Activated naive CD8-positive, alpha-beta T cell treated with anti-CD3 and anti-CD28 coated beads, Interleukin-2, amount 10 ng/mL, durations not matched to agents 7 days and 5 days (primary cell): ENCODE measurements around the gene ZNF519. TPM values are rescaled to one million over a fixed set of nuclear protein-coding genes. Genes with fewer than 3 reads are reported as not detected.
"Not testable (repeated sequence)": the region's sequence is repeated elsewhere in the genome, so short reads cannot be mapped to it uniquely, and the experiment has no call there.

Source experiments
- ATAC-seq: fragments of 150-1000 bp; cut with Tn5 transposase; one replicate; pipeline ENCODE4 v1.10.0; 2021; ENCODE audit warnings: low read depth, moderate library complexity
- POLR2A ChIA-PET: fragments of 350-600 bp; sonication (Branson Sonifier 250); formaldehyde crosslinking; loops from one replicate; lab custom pipeline; 2021; ENCODE audit warnings: antibody characterized with exemption; lab: Charles Lee
- DNase-seq: peaks from one replicate; pipeline ENCODE4 v3.0.0; 2021
- H3K27ac Mint-ChIP-seq: one replicate; pipeline ENCODE4 v1.8.0; 2022; ENCODE audit warnings: mild to moderate bottlenecking, mixed read lengths
- H3K27me3 Mint-ChIP-seq: one replicate; pipeline ENCODE4 v1.8.0; 2022; ENCODE audit warnings: mild to moderate bottlenecking, moderate library complexity, mixed read lengths
- H3K36me3 Mint-ChIP-seq: one replicate; pipeline ENCODE4 v1.8.0; 2021; ENCODE audit warnings: mild to moderate bottlenecking, mixed read lengths
- H3K4me1 Mint-ChIP-seq: one replicate; pipeline ENCODE4 v1.8.0; 2021; ENCODE audit warnings: mixed read lengths
- H3K4me3 Mint-ChIP-seq: one replicate; pipeline ENCODE4 v1.8.0; 2022; ENCODE audit warnings: mild to moderate bottlenecking, moderate library complexity, mixed read lengths
- H3K9me3 Mint-ChIP-seq: one replicate; pipeline ENCODE4 v1.8.0; 2021; ENCODE audit warnings: mixed read lengths
- total RNA-seq, 2 experiments: library from RNA; stranded (reverse); gene quantifications; one replicate each; pipeline ENCODE4 v1.2.3, GENCODE V29; 2021

Gene ZNF519
- total RNA-seq, 2 experiments from 2014 or later, result 21.7 to 22.7 TPM

DNA sequence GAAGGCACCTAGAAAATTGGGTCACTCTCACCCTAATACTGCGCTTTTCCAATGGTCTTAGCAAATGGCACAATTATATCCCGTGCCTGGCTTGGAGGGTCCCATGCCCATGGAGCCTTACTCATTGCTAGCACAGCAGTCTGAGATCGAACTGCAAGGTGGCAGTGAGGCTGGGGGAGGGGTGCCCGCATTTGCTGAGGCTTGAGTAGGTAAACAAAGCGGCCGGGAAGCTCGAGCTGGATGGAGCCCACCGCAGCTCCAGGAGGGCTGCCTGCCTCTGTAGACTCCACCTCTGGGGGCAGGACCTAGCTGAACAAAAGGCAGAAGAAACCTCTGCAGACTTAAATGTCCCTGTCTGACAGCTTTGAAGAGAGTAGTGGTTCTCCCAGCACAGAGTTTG lies 30.7 kb upstream of the ZNF519 start:
- H3K27ac Mint-ChIP-seq, H3K36me3 Mint-ChIP-seq, ATAC-seq, H3K9me3 Mint-ChIP-seq, POLR2A ChIA-PET, H3K4me3 Mint-ChIP-seq, DNase-seq, H3K4me1 Mint-ChIP-seq: not testable (repeated sequence)
- peaks cover 28% of the 10 kb centered on the region for H3K27me3 Mint-ChIP-seq

DNA sequence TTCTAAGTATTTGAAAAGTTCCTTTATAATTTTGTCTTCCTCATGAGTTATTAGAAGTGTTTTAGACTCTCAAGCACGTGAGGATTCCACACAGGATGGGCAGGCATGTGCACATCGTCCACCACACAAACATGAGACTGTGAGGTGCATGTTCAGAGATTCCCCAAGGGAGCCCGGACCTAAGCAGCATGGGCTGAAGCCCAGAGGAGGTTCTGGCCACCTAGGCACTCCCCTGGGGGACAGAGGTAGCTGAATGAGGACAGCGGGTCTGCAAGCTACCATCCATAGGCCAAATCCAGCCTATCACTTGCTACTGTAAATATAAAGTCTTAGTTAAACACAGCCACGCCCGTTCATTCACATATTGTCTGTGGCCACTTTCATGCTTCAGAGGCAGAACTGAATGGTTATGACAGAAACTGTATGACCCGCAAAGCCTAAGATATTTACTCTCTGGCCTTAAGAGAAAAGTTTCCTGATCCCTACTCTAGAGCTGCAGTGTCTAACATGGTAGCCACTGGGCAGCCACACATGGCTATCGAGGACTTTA lies 19.4 kb upstream of the ZNF519 start:
- H3K9me3 Mint-ChIP-seq, H3K27me3 Mint-ChIP-seq, H3K4me3 Mint-ChIP-seq, POLR2A ChIA-PET, ATAC-seq, H3K36me3 Mint-ChIP-seq, H3K27ac Mint-ChIP-seq, DNase-seq, H3K4me1 Mint-ChIP-seq: not testable (repeated sequence)

DNA sequence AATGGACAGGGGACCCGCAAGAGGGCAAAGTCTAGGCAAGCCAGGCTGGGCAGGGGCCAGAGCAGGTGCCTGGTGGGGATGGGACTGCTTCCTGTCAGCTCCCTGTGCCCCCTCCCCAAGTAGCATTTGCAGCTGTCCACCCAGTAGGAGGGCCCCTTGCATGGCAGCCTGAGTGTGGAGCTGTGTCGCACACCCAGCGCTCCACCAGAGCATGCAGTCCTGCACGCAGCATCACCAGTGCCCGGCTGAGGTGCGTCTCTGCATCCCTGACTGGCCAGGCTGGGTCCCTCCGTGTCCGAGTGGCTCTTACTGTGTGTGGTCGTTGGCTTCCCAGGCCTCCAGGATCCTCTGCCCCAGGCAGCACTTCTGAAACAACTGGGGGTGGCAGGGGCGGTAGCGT lies 18.5 kb upstream of the ZNF519 start:
- not testable (repeated sequence) for H3K27ac Mint-ChIP-seq, H3K9me3 Mint-ChIP-seq

DNA sequence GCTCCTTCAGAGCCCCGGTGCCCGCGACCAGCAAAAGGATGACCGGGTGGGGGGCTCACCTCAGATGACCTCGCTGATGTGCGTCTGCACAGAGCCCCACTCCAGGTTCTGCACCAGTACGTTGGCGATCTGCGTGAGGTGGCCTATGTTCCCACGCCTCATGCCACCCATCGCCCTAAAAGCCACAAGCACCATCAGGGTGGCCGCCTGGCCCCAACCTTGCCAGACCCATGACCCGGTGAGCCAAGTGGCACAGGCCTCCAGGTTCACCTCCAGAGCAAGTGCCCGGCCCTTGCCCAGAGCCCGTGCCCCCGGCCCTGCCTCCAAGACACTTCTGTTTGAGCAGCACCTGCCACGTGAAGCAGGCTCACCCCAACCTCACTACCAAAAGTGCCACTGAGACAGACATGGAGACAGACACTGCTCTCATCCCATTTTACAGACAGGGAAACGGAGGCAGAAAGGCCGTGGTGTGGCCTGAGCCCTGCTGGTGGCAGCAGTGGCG lies 17.7 kb upstream of the ZNF519 start:
- H3K4me3 Mint-ChIP-seq, POLR2A ChIA-PET, H3K27ac Mint-ChIP-seq, H3K9me3 Mint-ChIP-seq, ATAC-seq, DNase-seq, H3K4me1 Mint-ChIP-seq, H3K36me3 Mint-ChIP-seq, H3K27me3 Mint-ChIP-seq: not testable (repeated sequence)

More for the DNA sequence above, 18.5 kb upstream of the ZNF519 start:
- POLR2A ChIA-PET, H3K36me3 Mint-ChIP-seq, DNase-seq, H3K4me1 Mint-ChIP-seq, H3K27me3 Mint-ChIP-seq, H3K4me3 Mint-ChIP-seq, ATAC-seq: not testable (repeated sequence)

DNA sequence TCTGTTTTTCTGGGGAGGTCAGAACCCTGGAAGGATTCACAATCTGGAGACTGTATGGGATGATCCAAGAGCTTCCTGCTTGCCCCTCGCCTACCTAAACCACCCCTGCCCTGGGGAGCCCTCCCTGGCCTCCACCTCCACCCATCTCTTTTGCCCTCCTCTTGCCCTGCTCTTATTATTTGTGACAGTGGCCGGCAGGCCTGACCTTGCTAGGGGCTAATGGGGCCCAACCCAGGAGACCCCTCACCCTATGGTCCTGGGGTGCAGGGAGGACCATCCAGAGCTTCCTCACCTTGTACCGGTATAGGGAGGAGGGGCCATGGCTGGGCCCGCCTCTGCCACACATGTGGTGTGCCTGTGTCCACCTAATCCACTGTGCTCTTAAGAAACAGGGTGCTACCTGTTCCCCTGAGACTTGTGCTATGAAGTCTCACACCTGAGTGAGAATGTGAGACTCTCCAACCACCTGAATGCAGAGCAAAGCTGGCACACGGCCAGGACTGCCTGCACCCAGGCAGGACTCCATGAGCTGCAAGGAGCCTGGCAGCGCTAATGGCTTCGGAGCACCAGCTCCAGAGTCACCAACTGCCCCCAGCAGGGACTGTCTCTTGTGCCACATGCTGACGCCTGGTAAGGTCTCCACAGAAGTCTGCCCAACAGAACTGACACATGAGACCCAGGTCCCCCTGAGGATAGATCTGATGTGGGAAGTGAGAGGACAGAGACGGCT lies 17.1 kb upstream of the ZNF519 start:
- H3K4me3 Mint-ChIP-seq, H3K4me1 Mint-ChIP-seq, H3K27ac Mint-ChIP-seq, H3K36me3 Mint-ChIP-seq, ATAC-seq, DNase-seq, H3K27me3 Mint-ChIP-seq, POLR2A ChIA-PET, H3K9me3 Mint-ChIP-seq: not testable (repeated sequence)

DNA sequence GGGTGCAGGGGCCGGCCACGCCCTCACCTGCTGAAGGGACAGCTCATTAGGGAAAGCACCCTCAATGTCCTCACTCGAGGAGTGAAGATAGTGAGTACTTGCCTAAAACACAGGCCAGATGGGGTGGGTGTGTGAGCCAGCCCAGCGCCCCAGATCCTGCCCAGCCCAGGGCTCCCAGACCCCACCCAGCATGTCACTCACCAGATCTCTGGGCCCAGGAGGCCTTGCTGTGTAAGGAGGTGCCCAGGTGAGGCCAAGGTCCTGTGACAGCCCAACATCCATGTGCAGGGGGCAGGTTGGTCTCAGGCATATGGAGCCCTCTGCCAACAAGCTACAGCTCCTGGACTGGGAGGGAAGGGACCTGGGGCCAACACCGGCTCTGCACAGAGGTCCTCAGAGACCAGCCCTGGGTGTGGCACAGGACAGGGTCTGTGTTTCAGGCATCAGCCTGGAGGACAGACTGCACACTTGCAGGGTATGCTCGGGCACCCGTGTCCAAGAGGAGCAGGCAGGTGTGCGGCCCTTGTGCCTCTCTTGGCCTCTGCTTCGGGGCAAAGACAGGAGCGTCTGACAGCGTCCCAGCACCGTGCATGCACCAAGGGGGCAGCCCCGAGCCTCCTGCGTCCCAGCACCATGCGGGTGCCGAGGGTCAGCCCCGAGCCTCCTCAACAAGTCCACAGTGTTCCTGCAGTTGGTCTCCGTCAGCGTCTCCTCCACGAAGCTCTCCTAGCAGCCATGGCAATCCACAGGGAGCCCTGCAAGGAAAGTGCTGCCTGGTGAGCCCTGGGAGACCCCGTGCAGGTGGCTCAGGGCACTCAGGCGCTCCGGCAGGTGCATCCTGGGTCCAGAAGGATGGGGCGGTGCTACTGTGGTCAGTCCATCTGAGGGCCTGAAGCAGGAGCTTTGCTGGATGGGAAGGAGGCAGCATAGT lies 16.0 kb upstream of the ZNF519 start:
- H3K27me3 Mint-ChIP-seq, H3K9me3 Mint-ChIP-seq, POLR2A ChIA-PET, ATAC-seq, H3K27ac Mint-ChIP-seq, DNase-seq, H3K4me3 Mint-ChIP-seq, H3K4me1 Mint-ChIP-seq, H3K36me3 Mint-ChIP-seq: not testable (repeated sequence)

DNA sequence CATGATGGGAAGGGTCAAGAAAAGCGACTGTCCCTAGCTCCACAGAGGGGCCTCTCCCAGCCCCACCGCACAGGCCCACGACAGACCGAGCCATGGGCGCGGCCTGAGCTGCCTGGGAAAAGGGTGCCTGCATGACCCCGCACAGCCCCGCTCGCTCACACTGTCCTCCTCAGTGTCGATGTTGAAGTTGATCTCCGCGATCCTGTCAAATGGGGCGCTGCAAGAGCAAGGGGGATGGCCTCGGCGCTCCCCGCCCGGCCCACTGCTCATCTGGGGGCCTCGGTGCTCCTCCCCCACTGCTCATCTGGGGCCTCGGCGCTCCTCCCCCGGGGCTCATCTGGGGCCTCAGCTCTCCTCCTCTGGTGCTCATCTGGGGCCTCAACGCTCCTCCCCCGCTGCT lies 14.5 kb upstream of the ZNF519 start:
- H3K4me1 Mint-ChIP-seq, H3K36me3 Mint-ChIP-seq, POLR2A ChIA-PET, H3K4me3 Mint-ChIP-seq, H3K9me3 Mint-ChIP-seq, H3K27me3 Mint-ChIP-seq, DNase-seq, H3K27ac Mint-ChIP-seq, ATAC-seq: not testable (repeated sequence)

DNA sequence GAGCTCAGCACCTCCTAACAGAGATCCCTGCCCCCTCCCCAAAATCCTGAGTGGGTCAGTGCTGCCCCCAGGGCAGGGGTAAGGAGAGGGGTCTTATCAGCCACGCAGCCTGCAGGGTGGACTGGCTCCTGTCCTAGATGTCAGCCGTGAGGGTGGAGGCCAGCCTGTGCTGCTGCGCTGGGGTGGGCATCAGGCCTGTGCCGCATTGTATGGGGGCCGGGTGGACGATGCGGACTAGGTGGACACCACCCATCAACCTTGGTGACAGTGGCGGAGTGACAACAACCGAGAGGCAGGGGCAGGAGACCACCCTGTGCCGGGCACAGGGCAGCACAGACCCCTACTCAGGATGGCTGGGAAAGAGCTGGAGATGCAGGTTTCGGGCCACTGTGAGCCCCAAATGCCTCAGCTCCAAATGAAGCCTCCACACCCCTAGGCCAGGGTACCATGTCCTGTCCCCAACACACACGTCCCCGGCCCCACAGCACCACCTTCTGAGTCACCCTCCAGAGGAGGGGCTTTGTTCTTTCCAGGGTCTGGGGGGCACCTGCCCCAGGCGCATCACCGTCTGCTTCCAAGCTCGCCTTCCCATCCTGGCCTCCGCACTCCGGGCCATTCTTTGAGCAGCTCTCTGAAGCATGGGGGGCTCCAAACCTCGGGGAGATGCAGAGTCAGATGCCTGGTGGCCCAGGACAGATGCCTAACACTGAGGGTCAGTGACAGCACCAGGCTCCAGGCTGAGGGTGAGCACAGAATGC lies 13.5 kb upstream of the ZNF519 start:
- H3K27me3 Mint-ChIP-seq, H3K36me3 Mint-ChIP-seq, H3K4me3 Mint-ChIP-seq, DNase-seq, H3K27ac Mint-ChIP-seq, POLR2A ChIA-PET, H3K9me3 Mint-ChIP-seq, ATAC-seq, H3K4me1 Mint-ChIP-seq: not testable (repeated sequence)

DNA sequence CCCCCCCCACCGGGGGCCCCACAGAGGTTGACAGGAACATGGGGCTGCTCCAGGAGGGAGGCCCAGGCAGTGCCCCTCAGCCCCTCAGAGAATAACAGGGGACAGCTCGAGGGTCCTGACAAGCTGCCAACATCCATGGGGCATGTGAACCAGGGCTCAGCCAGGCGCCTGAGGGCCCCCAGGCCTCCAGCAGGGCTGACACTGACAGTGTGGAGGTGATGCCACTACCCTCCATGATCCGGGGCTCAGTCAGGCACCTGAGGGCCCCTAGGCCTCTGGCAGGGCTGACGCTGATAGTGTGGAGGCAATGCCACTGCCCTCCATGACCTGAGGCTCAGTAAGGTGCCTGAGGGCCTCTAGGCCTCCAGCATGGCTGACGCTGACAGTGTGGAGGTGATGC lies 12.8 kb upstream of the ZNF519 start:
- H3K27ac Mint-ChIP-seq, DNase-seq, ATAC-seq, POLR2A ChIA-PET, H3K27me3 Mint-ChIP-seq, H3K9me3 Mint-ChIP-seq, H3K4me3 Mint-ChIP-seq, H3K36me3 Mint-ChIP-seq, H3K4me1 Mint-ChIP-seq: not testable (repeated sequence)

DNA sequence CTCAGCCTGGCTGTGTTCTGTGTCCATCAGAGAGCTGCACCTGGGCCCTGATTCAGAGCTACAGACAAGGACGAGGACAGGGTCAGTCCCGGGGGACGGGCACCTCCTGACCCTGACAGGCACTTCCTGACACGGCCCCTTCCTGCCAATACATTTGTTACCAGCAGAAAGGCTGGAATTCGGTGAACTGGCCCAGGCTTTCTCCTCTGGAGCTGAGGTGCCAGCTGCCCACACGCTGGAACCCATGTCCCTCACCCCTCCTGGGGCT lies 12.3 kb upstream of the ZNF519 start:
- DNase-seq (no peak), ATAC-seq (no peak)
- POLR2A ChIA-PET, result no interaction called here
- Mint-ChIP-seq H3K36me3 (no peaks in the 10 kb centered on the region), H3K9me3 (no peaks in the 10 kb centered on the region), H3K27ac (no peak overlapping the region), H3K4me3 (no peak overlapping the region), H3K27me3 (no peaks in the 10 kb centered on the region), H3K4me1 (peaks cover 1% of the 10 kb centered on the region)

DNA sequence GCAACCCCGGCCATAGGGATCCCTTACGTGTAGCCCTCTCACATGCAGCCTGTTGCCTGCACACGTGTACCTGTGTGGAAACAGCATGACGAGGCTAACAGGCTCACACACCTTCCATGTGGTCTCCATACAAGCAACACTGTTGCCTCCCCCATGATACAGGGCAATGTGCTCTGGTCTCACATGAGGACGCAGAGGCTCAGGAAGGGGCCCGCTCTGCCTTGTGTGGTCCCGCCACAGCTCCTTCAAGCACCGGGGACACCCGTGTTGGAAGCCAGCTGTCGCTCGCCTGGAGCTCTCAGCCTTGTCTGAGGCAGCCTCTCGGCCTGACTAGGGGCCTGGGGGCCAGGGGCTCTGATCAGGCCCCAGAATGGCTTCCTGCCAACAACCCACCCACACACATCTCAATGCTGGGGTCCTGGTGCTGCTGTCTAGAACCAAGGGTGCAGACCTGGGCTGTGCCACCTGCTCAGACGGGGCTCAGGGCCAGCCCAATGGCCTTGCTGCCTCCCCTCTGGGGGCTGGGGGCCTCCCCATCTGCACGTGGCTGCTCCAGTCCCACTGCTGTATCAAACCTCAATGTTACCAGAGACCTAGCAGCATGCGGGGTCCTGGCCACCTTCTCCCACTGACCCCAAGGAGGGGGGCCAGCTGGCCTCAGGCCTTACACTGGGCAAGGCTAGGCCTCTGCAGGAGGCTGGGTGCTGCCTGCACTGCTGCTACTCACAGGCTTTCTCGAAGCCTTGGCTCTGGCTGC lies 11.8 kb upstream of the ZNF519 start:
- DNase-seq, H3K27me3 Mint-ChIP-seq, H3K9me3 Mint-ChIP-seq, H3K4me1 Mint-ChIP-seq, H3K36me3 Mint-ChIP-seq, H3K27ac Mint-ChIP-seq, H3K4me3 Mint-ChIP-seq, POLR2A ChIA-PET, ATAC-seq: not testable (repeated sequence)

DNA sequence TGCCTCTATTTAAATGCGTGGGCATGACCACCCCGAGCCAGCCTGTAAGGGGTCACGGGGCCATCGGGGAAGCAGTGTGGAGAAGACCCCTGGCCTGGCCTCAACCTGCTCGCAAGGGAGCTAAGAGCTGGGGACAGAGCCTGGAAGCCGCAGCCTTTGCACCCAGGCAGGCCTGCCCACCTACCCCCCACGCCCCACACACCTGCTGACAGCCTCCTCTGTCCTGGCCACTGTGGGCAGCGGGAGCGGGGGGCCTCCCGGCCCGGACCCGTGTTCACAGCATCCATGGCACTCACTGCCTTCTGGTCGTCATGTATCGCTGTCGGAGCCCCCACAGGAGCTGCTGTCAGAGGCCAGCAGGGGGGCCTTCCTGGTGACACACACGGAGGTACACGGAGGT lies 11.2 kb upstream of the ZNF519 start:
- H3K27ac Mint-ChIP-seq, ATAC-seq, H3K27me3 Mint-ChIP-seq, H3K4me1 Mint-ChIP-seq, POLR2A ChIA-PET, H3K4me3 Mint-ChIP-seq, DNase-seq, H3K9me3 Mint-ChIP-seq, H3K36me3 Mint-ChIP-seq: not testable (repeated sequence)

DNA sequence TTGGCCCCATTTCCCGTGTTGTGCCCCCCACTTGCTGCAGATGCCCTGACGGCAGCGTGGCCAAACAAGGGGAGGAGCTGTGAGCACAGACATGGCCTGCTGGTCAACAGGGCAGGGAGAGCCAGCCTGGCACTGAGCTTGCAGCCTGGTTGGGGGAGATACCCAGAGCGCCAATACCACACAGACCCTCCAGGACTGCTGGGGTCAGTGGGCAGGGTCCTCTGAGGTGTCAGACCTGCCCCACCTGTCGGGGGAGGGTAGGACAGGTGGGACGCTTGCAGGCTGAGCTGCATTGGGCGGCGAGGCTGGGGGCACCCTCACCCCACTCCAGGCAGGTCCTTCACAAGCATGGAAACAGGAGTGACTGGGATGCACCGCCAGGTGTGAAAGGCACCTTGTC lies 9.9 kb upstream of the ZNF519 start:
- not testable (repeated sequence) for H3K9me3 Mint-ChIP-seq

More for the DNA sequence above, 9.9 kb upstream of the ZNF519 start:
- H3K27ac Mint-ChIP-seq, H3K4me1 Mint-ChIP-seq, H3K36me3 Mint-ChIP-seq, H3K27me3 Mint-ChIP-seq, DNase-seq, ATAC-seq, H3K4me3 Mint-ChIP-seq, POLR2A ChIA-PET: not testable (repeated sequence)
